ENCODE results near the gene LRRC58.
"Not testable (repeated sequence)": the region's sequence is repeated elsewhere in the genome, so short reads cannot be mapped to it uniquely, and the experiment has no call there.

The LRRC58 gene

DNA sequence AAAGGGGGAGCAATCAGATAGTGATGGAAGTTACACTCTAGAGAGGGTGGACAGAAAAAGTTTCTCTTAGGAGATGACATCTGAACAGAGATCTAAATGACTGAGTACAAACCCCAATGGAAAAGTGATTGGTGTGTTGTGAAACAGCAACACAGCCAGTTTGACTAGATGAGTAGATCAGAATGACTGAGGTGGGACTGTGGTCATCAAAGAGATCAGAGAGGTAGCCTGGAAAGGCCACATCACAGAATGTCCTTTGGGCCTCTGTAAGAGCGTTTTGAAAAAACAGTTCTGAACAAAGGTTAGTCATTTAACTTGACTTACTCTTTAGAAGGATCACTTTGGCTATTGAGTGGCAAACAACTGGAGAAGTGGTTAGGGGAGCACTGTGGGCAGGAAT lies 10.6 kb downstream of the LRRC58 start:
- DNase-seq: no peak

DNA sequence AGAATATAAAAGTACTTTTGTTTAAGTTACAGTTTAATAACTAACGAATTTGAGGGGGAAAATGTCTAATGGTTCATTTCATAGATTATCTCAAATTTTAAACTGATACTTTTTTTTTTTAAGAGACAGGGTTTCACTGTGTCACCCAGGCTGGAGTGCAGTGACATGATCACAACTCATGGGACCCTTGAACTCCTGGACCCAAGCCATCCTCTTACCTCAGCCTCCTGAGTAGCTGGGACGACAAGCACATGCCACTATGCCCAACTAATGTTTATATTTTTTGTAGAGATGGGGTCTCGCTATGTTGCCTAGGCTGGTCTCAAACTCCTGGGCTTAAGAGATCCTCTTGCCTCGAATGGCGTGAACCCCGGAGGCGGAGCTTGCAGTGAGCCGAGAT lies 16.5 kb downstream of the LRRC58 start:
- no peak for DNase-seq

DNA sequence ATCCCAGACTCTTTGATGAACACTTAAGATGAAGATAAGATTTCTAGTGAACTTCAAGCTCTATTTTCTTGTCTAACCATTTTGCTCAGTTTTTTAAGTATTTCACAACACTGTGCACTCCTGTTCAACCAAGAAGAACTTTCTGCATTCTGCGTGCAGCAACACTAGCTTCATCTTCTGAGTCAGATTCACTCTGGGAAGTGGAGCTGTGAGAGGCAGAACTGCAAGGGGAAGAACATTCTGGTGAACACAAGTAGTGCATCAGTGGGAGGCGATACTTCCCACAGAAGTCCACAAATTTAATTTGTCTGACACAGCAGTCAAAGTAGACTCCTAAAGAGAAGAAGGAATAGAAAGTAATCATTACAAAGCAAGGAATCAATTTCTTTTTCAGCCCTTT lies 18.1 kb downstream of the LRRC58 start:
- DNase-seq: no peak

DNA sequence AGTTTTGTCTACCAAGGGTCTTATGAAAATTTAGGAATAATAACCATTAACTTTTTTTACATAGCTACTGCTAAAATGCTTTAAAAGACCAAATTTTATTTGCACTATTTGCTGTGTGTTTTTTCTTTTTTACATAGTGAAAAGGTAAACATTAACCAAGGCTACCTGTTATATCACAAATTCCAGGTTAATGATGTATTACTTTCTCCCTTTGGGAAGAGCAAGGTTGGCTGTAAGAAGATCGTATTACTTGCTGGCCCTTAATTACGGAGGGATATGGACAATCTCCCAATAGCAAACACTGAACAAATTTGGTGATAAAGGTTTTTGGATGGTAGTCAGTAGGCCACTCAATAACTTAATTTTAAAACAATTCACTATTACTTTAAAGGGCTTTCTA lies 22.4 kb downstream of the LRRC58 start:
- no peak for DNase-seq

DNA sequence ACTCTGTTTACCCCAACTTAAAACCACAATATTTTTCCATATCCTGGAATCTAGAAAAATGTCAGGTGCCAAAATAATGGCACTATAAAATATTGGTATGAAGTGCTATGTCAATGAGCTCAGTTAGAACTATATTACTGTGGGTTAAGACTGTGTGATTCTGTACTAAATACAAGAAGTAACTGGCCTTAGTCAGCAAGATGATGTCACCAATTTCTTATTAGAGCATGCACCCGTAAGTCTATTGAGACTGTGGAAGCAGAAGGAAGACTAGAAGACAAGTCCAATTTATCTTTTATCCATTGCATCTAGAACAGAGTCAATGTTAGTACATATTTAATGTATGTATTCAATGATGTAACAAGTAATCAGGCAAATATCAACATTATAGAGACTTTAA lies 25.0 kb downstream of the LRRC58 start:
- DNase-seq: no peak

DNA sequence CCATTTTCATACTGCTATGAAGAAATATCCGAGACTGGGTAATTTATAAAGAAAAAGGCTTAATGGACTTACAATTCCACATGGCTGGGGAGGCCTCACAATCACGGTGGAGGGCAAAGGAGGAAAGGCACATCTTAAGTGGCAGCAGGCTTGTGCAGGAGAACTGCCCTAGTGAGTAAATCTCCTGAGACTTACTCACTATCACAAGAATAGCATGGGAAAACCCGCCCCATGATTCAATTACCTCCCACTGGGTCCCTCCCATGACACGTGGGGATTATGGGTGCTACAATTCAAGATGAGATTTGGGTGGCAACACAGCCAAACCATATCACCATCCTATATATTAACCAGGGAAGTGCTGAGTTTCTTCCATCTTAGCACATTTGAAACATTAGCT lies 25.4 kb downstream of the LRRC58 start:
- not testable (repeated sequence) for DNase-seq

DNA sequence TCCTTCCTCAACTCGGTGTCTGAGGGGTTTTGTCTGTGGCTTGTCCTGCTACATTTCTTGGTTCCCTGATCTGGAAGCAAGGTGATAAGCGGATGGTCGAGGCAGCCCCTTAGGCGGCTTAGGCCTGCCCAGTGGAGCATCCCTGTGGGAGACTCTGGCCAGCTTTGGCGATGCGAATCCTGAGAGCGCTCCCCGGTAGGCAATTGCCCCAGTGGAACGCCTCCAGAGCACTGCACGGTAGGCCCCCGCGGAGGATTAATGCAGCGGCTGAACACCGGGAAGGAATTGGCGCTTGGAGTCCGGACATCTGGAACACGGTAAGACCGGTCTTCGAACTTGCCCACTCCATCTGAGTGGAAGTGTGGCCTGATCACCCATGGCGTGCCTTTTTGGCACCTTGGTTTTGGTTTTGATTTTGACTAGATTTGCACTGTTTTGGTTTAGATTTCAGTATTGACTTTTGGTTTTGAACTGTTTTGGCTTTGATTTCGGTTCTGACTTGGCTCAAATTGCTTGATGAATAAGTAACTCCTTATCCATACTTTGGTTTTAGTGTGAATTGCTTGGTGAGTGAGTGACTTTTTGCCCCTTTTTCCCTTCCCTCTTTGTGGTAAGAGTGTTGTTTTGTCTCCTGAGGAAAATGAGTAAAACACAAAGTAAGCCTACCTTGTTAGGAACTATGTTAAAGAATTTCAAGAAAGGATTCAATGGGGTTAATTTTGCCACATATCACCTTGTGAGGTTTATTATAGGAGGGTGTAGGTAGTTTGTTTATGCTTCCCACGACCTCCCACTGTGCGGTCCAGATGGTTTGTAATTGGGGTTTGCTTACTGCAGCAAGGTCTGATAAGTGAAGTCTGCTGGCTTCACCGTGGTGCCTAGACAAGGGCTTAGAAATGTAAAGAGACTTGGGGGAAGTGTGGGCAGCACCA lies 37.0 kb downstream of the LRRC58 start:
- no peak for DNase-seq

DNA sequence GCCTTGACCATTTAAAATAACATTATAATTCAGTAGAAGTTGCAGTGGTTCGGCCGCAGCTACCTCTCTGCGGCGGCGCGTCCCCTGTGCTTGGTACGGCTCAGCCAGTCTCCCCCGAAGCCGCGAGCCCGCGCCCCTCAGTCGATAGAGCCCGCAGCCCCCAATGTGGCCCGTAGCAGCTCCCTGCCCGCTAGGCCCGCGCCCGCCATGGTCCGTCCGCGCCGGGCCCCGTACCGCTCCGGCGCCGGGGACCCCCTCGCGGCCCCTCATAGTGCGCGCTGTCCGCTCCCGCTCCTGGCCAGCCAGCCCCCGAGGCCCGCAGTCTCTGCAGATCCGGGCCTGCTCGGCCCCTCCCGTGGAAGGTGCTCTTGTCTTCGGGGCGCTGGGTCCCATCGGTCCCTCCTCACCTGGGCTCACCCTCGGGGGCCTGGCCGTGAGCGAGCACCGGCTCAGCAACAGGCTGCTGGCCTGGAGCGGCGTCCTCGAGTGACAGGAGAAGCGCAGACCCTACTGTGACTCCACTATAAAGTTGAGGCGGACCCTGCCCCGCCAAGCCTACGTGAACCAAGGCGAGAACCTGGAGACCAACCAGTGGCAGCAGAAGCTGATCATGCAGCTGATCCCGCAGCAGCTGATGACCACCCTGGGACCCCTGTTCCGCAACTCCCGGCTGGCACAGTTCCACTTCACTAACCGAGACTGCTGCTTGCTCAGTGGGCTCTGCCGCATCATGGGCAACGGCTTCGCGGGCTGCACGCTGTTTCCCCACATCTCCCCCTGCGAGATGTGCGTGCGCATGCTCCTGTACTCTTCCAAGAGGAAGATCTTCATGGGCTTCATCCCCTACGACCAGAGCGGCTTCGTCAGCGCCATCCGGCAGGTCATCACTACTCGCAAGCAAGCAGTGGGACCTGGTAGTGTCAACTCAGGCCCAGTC lies 42.4 kb downstream of the LRRC58 start:
- no peak for DNase-seq

DNA sequence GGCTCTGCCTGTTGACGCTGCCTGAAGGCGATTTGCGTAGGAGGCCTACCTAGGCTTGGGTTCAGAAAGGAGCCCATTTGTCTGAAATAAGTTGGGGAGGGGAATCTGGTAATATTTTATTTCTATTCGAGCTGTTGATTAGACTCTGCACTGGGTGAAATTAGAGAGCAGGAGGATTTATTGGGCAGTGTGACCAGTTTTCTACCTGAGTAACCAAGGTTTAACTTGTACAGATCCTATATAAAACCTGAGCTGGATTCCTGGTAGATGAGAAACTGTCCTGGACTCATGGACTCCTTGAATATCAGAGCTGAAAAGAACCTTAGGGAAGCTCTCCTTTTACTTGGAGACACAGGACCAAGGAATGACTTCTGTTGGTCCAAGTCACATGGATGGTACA lies 44.5 kb downstream of the LRRC58 start:
- DNase-seq: no peak

DNA sequence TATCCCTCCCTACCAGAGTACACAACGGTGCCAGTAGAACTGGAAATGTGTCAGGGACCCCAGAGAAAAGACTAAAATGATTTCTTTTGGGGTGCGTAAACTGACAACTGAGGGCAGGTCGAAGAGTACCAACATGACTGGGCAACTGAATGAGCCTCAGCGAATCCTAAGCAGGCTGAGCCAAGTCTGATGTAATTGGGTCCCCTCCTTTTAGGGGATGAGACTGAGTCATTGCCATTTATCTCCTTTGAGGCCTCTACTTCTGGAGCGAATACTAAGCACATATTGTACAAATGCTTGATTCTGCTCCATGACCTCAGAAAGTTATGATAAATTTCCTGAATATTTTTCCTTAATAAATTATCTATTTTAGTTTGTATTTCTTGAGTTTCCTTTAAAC lies 46.8 kb downstream of the LRRC58 start:
- no peak for DNase-seq

DNA sequence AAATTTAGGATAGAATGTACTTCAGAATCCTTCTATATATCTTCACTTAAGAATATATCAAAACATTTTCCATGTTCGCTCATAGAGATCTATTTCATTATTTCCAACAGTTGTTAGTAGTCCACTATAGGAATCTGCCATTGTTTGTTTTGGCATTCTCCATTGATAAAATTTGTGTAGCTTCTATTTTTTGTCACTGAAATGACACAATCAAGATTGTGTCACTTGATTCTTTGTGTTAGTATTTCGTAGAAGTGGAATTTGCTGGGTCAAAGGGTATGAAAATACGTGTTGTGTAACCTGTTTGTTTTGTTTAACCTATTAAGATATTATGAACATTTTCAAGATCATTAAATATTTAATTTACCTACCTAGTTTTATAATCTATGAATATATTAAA lies 48.2 kb downstream of the LRRC58 start:
- DNase-seq: no peak

DNA sequence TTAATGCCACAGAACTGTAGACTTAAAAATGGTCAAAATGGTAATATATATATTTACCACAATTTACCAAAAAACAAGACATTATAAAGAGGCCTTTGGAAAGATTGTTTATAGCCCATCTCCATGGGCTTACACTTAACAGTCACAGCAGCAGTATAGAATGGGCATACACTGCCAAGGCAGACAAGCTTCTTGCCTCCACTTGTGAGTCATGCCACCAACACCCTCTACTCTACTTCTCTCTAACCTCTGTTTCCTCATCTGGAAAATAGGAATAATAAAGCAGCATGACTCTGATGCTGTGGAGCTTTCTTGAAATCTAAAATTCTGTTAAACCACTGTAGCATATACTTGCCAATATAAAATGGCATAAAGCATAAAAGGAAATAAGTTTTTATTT lies 49.8 kb downstream of the LRRC58 start:
- DNase-seq: no peak

DNA sequence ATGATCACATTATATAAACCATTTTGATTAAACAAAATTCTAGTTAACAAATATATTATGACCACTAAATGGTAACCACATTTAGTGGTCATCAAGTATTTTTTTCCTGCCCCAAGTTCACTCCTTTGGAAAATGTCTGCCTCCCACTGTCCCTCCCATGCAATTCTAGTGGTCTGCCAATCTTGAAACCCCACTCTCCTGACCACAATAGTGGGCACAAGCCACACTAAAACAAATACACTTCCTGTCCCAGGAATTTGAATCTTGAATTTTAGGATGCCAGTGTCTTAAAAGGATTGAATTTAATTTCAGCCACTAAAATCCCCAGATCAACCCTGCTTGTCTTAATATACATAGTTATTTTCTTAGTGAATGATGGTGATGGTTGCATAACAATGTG lies 50.2 kb downstream of the LRRC58 start:
- no peak for DNase-seq

DNA sequence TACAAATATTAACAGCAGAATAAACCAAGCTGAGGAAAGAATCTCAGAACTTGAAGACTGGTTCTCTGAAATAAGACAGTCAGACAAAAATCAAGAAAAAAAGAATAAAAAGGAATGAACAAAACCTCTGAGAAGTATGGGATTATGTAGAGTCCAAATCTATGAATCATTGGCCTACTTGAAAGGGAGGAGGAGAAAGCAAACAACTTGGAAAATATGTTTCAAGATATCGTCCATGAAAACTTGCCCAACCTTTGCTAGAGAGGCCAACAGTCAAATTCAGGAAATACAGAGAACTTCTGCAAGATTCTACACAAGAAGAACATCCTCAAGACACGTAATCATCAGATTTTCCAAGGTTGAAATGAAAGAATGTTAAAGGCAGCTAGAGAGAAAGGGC lies 57.6 kb downstream of the LRRC58 start:
- DNase-seq: not testable (repeated sequence)

DNA sequence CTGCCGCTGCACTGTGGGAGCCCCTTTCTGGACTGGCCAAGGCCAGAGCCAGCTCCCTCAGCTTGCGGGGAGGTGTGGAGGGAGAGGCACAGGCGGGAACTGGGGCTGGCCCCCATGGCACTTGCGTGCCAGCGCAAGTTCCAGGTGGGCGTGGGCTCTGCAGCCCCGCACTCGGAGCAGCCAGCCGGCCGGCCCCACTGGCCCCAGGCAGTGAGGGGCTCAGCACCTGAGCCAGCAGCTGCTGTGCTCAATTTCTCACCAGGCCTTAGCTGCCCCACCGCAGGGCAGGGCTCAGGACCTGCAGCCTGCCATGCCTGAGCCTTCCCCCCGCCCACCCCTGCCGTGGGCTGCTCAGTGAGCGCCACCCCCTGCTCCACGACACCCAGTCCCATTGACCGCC lies 59.5 kb downstream of the LRRC58 start:
- no peak for DNase-seq

DNA sequence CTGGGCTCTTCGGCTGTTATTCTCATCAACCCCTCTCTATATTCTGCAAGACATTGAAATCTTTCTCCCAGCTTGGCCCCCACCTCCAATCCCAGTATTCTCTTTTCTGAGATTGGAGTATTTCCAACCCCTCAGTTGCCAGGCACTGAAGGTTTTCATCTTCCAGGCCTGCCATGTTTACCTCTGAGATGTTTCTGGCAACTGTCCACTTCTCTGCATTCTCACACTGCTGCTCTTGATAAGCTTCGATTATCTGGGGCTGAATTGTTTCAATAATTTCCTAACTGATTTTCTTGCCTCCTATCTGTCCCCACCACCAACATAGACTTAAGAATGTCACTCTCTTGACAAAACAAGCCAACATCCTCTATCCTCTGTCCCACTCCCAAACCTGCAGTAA lies 62.7 kb downstream of the LRRC58 start:
- DNase-seq: peak; percentile 34

DNA sequence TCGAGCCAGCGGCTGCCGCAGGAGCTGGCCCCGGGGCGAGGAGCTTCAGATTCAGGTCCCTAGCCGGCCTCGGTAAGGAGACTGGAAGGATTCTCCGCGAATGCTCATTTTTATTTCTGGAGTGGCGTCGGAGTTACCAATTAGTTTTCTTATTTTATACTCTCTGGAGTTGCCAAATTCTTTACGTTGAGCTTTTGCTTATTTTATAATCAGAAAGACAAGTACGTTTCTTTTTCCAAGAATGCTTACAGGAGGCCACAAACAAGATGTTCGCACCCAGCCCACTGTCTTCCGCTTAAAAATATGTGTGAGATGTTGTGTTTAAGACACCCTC lies 63.7 kb downstream of the LRRC58 start:
- no peak for DNase-seq

DNA sequence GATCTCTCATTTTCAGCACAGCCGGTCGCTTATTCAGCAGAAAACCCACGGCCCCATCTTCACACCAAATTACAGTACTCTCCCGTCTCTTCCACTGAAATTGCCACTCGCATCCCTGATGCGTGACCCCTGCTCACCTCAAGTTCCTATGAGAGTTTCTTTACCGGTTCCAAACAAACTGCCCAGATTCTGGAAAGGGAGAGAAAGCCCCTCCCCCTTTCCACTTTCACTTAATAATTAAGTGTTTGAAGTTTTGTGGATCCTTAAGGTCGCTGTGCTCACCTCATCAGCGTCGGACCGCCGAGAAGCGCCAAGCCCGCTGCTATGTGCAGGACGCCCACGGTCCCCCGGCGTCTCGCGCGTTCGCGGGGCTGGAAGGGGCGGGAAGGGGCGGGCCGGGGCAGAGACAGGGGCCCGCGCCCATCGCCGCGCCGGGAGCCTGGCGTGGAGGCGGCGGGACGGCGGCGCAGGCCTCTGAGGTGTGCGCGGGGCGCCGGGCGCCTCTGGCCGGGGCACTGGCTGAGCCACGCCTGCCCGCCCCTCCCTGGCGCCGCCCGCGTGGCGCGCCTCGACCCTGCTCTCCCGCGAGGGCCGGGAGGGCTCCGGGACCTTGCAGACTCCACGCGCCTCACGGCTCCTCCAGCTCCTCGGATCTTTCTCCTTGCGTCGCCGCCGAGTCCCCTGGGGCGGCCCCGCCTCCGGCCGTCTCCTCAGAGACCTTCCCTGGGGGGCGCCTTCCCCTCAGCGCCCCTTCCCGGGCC lies 64.2 kb downstream of the LRRC58 start, which contains the start of gene GPR156:
Gene GPR156, minus strand, starts transcription at position 476 of the 761 bp plus-strand sequence. CDS start 41,124 bp downstream, outside the sequence.
- peak; percentile 46 for DNase-seq

DNA sequence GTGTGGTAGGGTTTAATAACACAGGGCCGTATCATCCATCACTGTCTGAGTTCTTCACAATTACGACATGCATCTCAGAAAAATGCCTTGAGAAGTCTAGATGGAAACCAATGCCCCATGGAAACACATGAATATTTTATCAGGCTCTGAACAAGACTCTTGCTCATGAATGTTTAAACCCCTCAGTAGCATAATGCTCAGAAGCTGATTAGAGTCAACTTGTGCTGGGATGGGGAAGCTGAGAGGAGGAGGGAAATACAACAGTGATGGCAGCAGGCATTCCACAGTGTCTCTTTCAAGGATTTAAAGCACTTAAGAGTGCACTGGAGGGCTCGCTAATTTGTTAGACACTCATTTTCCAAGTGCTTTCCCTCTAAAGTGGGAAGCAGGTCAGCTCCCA lies 67.9 kb downstream of the LRRC58 start:
- DNase-seq: no peak

DNA sequence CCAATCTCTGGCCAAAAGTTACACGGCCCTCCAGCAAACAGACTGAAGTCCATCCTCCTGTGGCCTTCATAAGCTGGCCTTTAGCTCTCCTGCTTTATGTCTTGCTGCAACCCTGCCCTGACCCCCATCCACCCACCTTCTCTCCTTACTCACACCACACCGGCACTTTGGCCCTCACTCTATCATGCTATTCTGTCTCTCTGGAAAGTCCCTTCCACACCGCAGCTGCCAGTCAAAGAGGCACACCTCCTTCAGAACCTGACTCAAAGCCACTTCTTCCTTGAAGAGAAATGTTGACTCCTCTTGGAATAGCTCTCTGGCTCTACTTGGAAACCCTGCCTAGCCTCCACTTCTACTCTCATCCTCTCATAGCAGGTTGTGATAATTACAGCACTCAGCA lies 68.6 kb downstream of the LRRC58 start:
- no peak for DNase-seq

DNA sequence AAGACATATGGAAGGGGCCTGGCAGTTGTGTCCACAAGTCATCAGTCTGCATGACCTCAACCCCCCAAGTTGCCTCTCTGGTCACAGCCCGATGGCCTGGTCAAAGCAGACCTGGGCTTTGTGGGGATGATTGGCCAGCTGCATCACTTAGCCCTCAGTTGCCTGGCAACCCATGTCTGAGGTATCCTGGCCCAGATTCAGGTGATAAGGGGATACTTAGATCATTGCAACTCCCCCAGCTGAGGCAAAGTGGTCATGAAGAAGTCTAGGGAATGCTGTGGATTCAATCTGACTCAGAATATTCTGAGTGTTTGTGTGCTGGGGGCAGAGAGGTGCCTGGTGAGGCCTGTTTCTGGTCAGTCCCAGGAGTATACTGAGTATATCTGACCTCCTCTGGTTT lies 69.1 kb downstream of the LRRC58 start:
- no peak for DNase-seq

DNA sequence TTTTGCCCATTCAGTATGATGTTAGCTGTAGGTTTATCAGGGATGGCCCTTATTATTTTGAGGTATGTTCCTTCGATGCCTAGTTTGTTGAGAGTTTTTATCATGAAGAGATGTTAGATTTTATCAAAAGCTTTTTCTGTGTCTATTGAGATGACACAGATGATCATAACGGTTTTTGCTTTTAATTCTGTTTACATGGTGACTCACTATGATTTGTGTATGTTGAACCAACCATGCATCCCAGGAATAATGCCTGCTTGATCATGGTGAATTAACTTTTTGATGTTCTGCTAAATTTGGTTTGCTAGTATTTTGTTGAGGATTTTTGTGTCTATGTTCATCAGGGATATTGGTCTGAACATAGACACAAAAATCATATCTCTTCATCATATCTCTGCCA lies 72.4 kb downstream of the LRRC58 start:
- no peak for DNase-seq

DNA sequence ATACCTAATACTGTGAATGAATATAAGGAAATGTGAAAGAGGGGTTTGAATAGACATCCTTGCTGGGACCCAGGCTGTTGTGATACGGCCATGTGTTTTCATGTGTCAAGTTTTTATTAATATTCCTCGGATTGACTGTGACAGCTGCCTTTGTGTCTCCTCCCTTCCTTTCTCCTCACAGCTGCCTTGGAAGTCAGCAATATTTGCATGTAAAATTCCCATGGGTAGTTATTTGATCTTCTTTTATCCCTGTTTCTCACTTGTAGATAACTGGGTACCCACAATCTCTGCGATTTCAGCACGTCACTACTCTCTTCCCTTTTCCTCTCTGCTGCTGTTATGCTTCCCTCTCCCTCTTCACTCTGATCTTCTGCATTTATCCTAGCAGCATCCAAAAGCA lies 73.5 kb downstream of the LRRC58 start:
- no peak for DNase-seq
